Activated naive CD4-positive, alpha-beta T cell treated with anti-CD3 and anti-CD28 coated beads for 36 hours (primary cell): ENCODE measurements around the gene SH3BGRL3. TPM values are rescaled to one million over a fixed set of nuclear protein-coding genes. Genes with fewer than 3 reads are reported as not detected.

Source experiments
- CTCF ChIA-PET: fragments of 350-600 bp; sonication (Branson Sonifier 250); formaldehyde crosslinking; loops from one replicate; lab custom pipeline; 2021; ENCODE audit warnings: antibody characterized with exemption; lab: Charles Lee
- DNase-seq: peaks from one replicate; pipeline ENCODE4 v3.0.0-alpha.2; 2020
- H3K27ac Mint-ChIP-seq: one replicate; pipeline ENCODE4 v1.8.0; 2021; ENCODE audit warnings: mild to moderate bottlenecking, mixed read lengths
- H3K27me3 Mint-ChIP-seq: one replicate; pipeline ENCODE4 v1.8.0; 2021; ENCODE audit warnings: low read depth, mixed read lengths
- H3K36me3 Mint-ChIP-seq: one replicate; pipeline ENCODE4 v1.8.0; 2021; ENCODE audit warnings: low read depth, mixed read lengths
- H3K4me1 Mint-ChIP-seq: one replicate; pipeline ENCODE4 v1.8.0; 2021; ENCODE audit warnings: low read depth, mixed read lengths
- H3K4me3 Mint-ChIP-seq: one replicate; pipeline ENCODE4 v1.8.0; 2021; ENCODE audit warnings: mild to moderate bottlenecking, moderate library complexity, mixed read lengths
- H3K9me3 Mint-ChIP-seq: one replicate; pipeline ENCODE4 v1.8.0; 2021; ENCODE audit warnings: mixed read lengths
- intact Hi-C: fragments of 100-400 bp; cut with micrococcal nuclease; formaldehyde crosslinking; loops from one replicate; pipeline ENCODE4 v1.15.1; 2023
- total RNA-seq, 2 experiments: library from RNA; stranded (reverse); gene quantifications; one replicate each; pipeline ENCODE4 v1.2.3, GENCODE V29; 2021

Gene SH3BGRL3
- total RNA-seq, 2 experiments from 2014 or later, result 130 to 132 TPM

DNA sequence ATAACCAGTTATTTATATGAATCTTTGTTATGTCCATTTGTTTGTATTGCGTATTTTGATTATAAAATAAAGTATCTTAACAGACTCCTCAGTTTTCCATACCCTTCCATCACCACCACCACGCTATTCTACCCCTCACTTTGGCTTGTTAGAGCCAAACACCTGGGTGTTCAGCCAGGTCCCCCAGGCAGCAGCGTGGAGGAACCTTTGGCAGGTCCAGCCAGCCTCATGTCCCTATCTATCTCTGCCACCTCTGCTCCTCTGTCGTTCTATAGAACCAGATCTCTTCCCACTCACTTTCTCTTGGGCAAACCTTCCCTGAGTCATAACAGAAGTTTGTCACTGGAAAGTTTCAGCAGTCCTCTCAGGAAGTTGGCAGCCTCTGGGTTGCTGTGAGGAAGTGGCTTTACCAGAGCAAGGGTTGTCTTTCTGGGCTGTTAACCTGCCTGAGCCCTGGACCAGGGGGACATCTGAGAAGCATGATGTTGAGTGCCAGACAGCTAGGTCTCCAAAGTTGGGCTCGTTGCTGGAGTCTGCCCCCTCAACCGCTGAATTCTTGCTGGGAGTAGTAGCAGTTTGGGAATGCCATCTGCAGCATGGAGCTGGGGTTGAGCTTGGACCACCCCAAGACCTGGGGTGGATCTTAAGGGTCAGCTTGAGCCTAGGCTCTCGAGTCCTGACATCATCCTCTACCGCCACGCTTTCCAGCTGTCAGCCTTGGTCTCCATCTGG lies 996 bp upstream of the SH3BGRL3 start:
- CTCF ChIA-PET, result interaction anchor here (0.7 to 9.0 kb wide), 8 partner anchors 8 to 138 kb away, joined by 3 to 193 read pairs (median 6); partner anchors contain the start of genes CD52 and CEP85
- DNase-seq, result peak; percentile 49
- Mint-ChIP-seq H3K4me3 (peak overlapping the region; percentile 81), H3K36me3 (peaks cover 33% of the 10 kb centered on the region), H3K4me1 (peaks cover 80% of the 10 kb centered on the region), H3K27me3 (no peaks in the 10 kb centered on the region), H3K27ac (peak overlapping the region; percentile 87), H3K9me3 (no peaks in the 10 kb centered on the region)
- intact Hi-C loops, result loop anchor here (1.0 to 5.0 kb wide), 2 partner anchors 8 to 167 kb away; partner anchors contain the start of gene PDIK1L

DNA sequence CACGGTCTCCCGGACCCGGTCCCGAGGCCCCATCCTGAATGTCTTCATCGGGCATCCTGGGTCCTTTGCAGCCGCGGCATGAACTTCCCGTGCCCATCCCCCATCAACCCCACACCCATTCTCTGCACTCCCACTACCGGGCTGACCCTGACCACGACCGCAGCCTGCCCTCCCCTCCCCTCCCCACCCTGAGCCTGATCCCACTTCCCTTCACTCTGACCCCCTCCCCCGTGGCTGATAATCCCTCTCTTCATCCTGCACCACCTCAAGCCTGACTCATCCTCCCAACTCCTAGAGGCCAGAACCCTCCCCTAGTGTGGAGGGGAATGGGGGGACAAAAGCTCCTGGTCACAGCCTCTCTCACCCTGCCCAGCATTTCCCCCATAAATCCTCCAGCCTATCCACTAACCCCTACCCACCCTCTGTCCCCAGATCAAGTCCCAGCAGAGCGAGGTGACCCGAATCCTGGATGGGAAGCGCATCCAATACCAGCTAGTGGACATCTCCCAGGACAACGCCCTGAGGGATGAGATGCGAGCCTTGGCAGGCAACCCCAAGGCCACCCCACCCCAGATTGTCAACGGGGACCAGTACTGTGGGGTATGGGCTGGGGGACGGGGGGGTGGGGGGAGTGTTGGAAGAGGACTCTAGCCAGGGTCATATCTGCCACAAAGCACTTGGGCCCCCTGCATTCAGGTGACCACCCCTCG lies 602 bp downstream of the SH3BGRL3 start:
- peaks cover 88% of the 10 kb centered on the region for H3K4me1 Mint-ChIP-seq
- peak overlapping the region; percentile 81 for H3K4me3 Mint-ChIP-seq
- peaks cover 35% of the 10 kb centered on the region for H3K36me3 Mint-ChIP-seq
- H3K27ac Mint-ChIP-seq, result peak overlapping the region; percentile 83
- no peaks in the 10 kb centered on the region for H3K27me3 Mint-ChIP-seq
- CTCF ChIA-PET, result interaction anchor here (1.1 to 9.0 kb wide), 3 partner anchors 6 to 46 kb away, joined by 5 to 193 read pairs (median 68); partner anchors contain the start of genes CD52 and CEP85
- H3K9me3 Mint-ChIP-seq, result no peaks in the 10 kb centered on the region
- intact Hi-C loops, result loop anchor here (5.0 kb wide), 1 partner anchor 153 kb away; no protein-coding TSS in a partner anchor
- DNase-seq, result peak; percentile 30

DNA sequence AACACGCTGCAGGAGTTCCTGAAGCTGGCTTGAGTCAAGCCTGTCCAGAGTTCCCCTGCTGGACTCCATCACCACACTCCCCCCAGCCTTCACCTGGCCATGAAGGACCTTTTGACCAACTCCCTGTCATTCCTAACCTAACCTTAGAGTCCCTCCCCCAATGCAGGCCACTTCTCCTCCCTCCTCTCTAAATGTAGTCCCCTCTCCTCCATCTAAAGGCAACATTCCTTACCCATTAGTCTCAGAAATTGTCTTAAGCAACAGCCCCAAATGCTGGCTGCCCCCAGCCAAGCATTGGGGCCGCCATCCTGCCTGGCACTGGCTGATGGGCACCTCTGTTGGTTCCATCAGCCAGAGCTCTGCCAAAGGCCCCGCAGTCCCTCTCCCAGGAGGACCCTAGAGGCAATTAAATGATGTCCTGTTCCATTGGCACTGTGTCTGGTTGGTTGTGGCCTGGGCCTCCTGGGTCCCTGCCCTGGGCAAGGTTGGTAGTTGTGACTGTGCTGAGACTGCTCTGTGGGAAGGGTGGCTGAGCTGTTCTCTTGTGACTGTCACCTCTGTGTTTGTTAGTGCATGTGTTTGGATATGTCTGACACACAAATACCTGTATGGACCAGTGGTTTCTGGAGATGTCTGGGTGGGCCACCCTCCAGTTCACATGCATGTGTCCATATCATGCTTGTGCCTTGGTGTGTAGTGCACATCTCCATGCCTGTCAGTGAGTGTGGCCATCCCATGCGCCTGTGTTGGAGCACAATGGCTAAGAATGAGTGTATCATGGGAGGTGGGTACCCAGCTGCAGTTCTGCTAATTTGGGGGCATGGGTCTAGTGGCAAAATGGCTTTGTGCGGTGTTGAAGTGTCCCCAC lies 1.4 kb downstream of the SH3BGRL3 start:
- no peaks in the 10 kb centered on the region for H3K27me3 Mint-ChIP-seq
- H3K27ac Mint-ChIP-seq, result peak overlapping the region; percentile 63
- peaks cover 87% of the 10 kb centered on the region for H3K4me1 Mint-ChIP-seq
- H3K9me3 Mint-ChIP-seq, result no peaks in the 10 kb centered on the region
- peak overlapping the region; percentile 58 for H3K4me3 Mint-ChIP-seq
- peaks cover 32% of the 10 kb centered on the region for H3K36me3 Mint-ChIP-seq
- no peak for DNase-seq
- intact Hi-C loops, result loop anchor here (5.0 kb wide), 1 partner anchor 154 kb away; no protein-coding TSS in a partner anchor
- CTCF ChIA-PET, result interaction anchor here (9.0 kb wide), 1 partner anchor 38 kb away, joined by 193 read pairs; the partner anchor contains the start of gene CD52

- peak overlapping the region; percentile 58 for H3K4me3 Mint-ChIP-seq
- peak overlapping the region; percentile 63 for H3K27ac Mint-ChIP-seq
- intact Hi-C loops, result loop anchor here (5.0 kb wide), 1 partner anchor 155 kb away; no protein-coding TSS in a partner anchor
- H3K27me3 Mint-ChIP-seq, result no peaks in the 10 kb centered on the region
- CTCF ChIA-PET, result interaction anchor here (9.0 kb wide), 1 partner anchor 37 kb away, joined by 193 read pairs; the partner anchor contains the start of gene CD52
- no peaks in the 10 kb centered on the region for H3K9me3 Mint-ChIP-seq
- peaks cover 85% of the 10 kb centered on the region for H3K4me1 Mint-ChIP-seq
- peaks cover 27% of the 10 kb centered on the region for H3K36me3 Mint-ChIP-seq
- no peak for DNase-seq
Observed at GRCh38 chr1:26281971-26282370, 2.1 kb downstream of the SH3BGRL3 start.

DNA sequence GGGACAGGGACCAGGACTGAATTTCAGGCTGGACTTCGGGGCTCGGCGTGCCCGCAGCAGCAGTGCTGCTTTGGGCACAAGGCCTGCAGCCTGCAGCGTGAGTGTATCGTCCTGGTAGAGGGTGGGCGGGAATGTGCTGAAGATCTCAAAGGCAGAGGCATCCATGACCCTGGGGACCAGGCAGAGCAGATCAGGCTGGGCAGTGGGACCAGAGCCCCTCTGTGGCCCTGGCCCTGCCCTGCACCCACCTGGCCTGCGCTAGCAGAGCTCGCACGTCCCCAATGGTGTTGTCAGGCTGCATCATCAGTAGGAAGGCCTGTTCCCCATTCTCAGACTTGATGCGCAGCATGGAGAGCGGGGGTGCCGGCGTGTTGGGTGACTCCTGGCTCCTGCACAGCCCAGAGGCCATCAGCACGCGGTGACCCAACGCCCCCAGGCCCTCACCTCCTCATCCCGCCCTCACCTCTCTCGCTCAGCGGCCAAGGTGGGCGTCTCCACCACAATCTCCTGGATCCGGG lies 2.6 kb downstream of the SH3BGRL3 start:
- CTCF ChIA-PET, result interaction anchor here (8.8 to 9.0 kb wide), 2 partner anchors 35 to 37 kb away, joined by 193 to 210 read pairs; partner anchors contain the start of gene CD52
- Mint-ChIP-seq H3K4me1 (peaks cover 85% of the 10 kb centered on the region), H3K27me3 (no peaks in the 10 kb centered on the region), H3K36me3 (peaks cover 23% of the 10 kb centered on the region), H3K9me3 (no peaks in the 10 kb centered on the region), H3K27ac (peak overlapping the region; percentile 32), H3K4me3 (no peak overlapping the region)
- no peak for DNase-seq
- intact Hi-C loops, result loop anchor here (5.0 kb wide), 1 partner anchor 155 kb away; no protein-coding TSS in a partner anchor

DNA sequence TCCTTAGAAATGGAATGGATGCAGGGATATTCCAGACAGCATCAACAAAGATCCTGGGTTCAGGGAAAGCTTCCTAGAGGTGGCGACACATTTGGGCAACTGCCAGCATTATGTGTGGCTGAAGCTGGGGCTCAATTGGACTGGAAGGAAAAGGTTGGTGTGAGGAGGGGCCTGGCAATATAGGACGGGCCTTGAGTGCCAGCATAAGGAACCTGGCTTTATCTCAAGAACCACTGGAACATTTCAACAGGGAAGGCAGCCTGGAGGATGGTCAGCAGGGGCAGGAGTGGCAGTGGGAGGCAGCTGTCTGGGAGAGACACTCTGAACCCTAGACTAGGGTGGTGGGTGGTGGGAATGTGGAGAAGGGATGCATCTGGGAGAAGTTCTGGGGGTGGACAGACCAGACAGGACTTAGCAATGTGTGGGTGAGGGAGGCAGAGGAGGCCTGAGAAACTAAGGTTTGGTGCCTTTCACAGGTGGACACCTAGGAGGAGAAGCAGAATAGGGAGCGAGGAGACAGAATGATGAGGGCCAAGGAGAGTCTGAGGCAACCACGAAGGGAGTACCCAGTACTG lies 3.5 kb downstream of the SH3BGRL3 start:
- H3K9me3 Mint-ChIP-seq, result no peaks in the 10 kb centered on the region
- intact Hi-C loops, result loop anchor here (5.0 kb wide), 1 partner anchor 156 kb away; no protein-coding TSS in a partner anchor
- peak overlapping the region; percentile 92 for H3K27ac Mint-ChIP-seq
- no peak overlapping the region for H3K4me3 Mint-ChIP-seq
- no peaks in the 10 kb centered on the region for H3K27me3 Mint-ChIP-seq
- DNase-seq, result no peak
- CTCF ChIA-PET, result interaction anchor here (0.6 to 8.8 kb wide), 2 partner anchors 11 to 34 kb away, joined by 5 to 210 read pairs; partner anchors contain the start of gene CD52
- peaks cover 21% of the 10 kb centered on the region for H3K36me3 Mint-ChIP-seq
- peaks cover 85% of the 10 kb centered on the region for H3K4me1 Mint-ChIP-seq

DNA sequence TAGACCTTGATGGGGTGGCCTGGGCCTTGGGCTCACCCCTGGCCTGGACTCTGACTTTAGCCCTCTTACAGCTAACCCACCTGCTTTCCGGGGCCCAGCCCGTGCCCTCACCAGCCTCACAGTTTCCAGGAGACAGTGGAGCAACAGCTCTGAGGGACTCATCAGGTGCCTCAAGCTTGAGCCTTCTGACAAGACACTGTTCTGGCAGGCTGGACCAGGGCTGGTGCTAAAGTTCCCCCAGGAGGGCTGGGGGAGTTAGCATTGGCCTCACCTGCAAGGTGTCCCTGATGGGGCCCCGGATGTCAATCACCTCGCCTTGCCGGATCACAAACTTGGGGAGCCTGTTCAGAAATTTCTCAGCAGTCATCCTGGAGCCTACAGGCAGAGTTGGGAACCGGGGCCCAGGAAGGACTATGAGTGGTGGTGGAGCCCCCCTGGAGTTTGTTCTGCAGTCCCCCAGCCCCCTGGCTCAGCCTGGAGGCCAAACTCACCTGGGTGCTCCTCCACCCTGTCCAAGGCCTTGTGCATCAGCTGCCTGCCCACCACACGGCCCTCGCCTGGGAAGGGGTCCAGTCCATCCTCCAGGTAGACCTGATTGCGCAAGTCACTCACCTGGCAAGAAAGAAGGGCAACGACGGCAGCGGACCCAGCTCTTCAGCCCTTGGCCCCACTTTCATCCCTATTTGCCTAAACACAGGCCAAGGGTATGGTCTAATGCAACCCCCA lies 4.1 kb downstream of the SH3BGRL3 start:
- no peak for DNase-seq
- peaks cover 18% of the 10 kb centered on the region for H3K36me3 Mint-ChIP-seq

GRCh38 chr1:26284597-26285347 lies 4.9 kb downstream of the SH3BGRL3 start:
- intact Hi-C loops, result loop anchor here (5.0 kb wide), 3 partner anchors 157 to 408 kb away; partner anchors contain the start of gene HMGN2
- H3K36me3 Mint-ChIP-seq, result peaks cover 18% of the 10 kb centered on the region

More for the DNA sequence above, 4.1 kb downstream of the SH3BGRL3 start:
- Mint-ChIP-seq H3K27me3 (no peaks in the 10 kb centered on the region), H3K27ac (peak overlapping the region; percentile 92), H3K4me3 (peak overlapping the region; percentile 36), H3K9me3 (no peaks in the 10 kb centered on the region), H3K4me1 (peaks cover 85% of the 10 kb centered on the region)
- intact Hi-C loops, result loop anchor here (5.0 kb wide), 1 partner anchor 157 kb away; no protein-coding TSS in a partner anchor
- CTCF ChIA-PET, result interaction anchor here (0.5 to 8.8 kb wide), 11 partner anchors 7 to 436 kb away, joined by 3 to 210 read pairs (median 6); partner anchors contain the start of genes CD52, SH3BGRL3 and UBXN11

GRCh38 chr1:26285366-26286063 lies 5.6 kb downstream of the SH3BGRL3 start:
- Mint-ChIP-seq H3K4me1 (peaks cover 93% of the 10 kb centered on the region), H3K36me3 (peaks cover 18% of the 10 kb centered on the region), H3K9me3 (no peaks in the 10 kb centered on the region), H3K27me3 (no peaks in the 10 kb centered on the region), H3K27ac (peak overlapping the region; percentile 92), H3K4me3 (no peak overlapping the region)
- DNase-seq, result peak; percentile 65
- CTCF ChIA-PET, result interaction anchor here (0.5 to 8.8 kb wide), 11 partner anchors 8 to 383 kb away, joined by 3 to 210 read pairs (median 6); partner anchors contain the start of genes CD52, SH3BGRL3 and UBXN11
- intact Hi-C loops, result loop anchor here (5.0 kb wide), 2 partner anchors 187 to 407 kb away; partner anchors contain the start of gene HMGN2

More at GRCh38 chr1:26284597-26285347, 4.9 kb downstream of the SH3BGRL3 start:
- DNase-seq, result peak; percentile 96
- Mint-ChIP-seq H3K27ac (peak overlapping the region; percentile 92), H3K27me3 (no peaks in the 10 kb centered on the region), H3K9me3 (no peaks in the 10 kb centered on the region), H3K4me1 (peaks cover 88% of the 10 kb centered on the region), H3K4me3 (peak overlapping the region; percentile 36)
- CTCF ChIA-PET, result interaction anchor here (0.5 to 8.8 kb wide), 12 partner anchors 7 to 436 kb away, joined by 3 to 210 read pairs (median 6); partner anchors contain the start of genes CD52, SH3BGRL3 and UBXN11
